Right atrium auricular region (tissue), 2 donors: Measurements from ENCODE around the gene ACTL6A. TPM values are rescaled to one million over a fixed set of nuclear protein-coding genes. Genes with fewer than 3 reads are reported as not detected.
"Not testable (repeated sequence)": the region's sequence is repeated elsewhere in the genome, so short reads cannot be mapped to it uniquely, and the experiment has no call there.

ENCODE experiments used
- DNase-seq: peaks from one replicate; pipeline ENCODE4 v3.0.0-alpha.2; 2019; ENCODE audit warnings: low spot score
- H3K27ac ChIP-seq, 2 donors: fragments of 200-600 bp; sonication (generic); 1 replicate in 1 of 2; 2 replicates in 1 of 2; pipeline ENCODE4 v1.5.1; 2016 to 2019
- H3K27me3 ChIP-seq, 2 donors: fragments of 200-600 bp; sonication (generic); one replicate each; pipeline versions ENCODE4 v1.5.1 to v1.6.0; 2017 to 2019
- H3K36me3 ChIP-seq: fragments of 200-600 bp; sonication (generic); one replicate; pipeline ENCODE4 v1.5.1; 2016
- H3K4me1 ChIP-seq, 2 donors: fragments of 200-600 bp; sonication (generic); one replicate each; pipeline versions ENCODE4 v1.5.1 to v1.6.0; 2017 to 2019
- H3K4me3 ChIP-seq, 2 donors: fragments of 200-600 bp; sonication (generic); 1 replicate in 1 of 2; 2 replicates in 1 of 2; pipeline ENCODE4 v1.5.1; 2017 to 2019; ENCODE audit warnings: mild to moderate bottlenecking in 1 of 2, moderate library complexity in 1 of 2
- H3K9me3 ChIP-seq, 2 donors: fragments of 200-600 bp; sonication (generic); one replicate each; pipeline ENCODE4 v1.5.1; 2019
- total RNA-seq, 2 donors: library from RNA; depleted of rRNA; stranded (reverse); fragments of >200 nt; gene quantifications; one replicate each; pipeline ENCODE4 v1.1.0, GENCODE V29; 2016
- TF ChIP-seq, protein P1 (sequence below), 2 donors: fragments of 200-600 bp; sonication (generic); IDR thresholded peaks; one replicate each; pipeline ENCODE4 v1.5.1; 2019; ENCODE audit warnings: antibody characterized with exemption in 2 of 2

ACTL6A gene
- 10 to 100 TPM; 15.9 to 32.9 TPM for total RNA-seq

DNA sequence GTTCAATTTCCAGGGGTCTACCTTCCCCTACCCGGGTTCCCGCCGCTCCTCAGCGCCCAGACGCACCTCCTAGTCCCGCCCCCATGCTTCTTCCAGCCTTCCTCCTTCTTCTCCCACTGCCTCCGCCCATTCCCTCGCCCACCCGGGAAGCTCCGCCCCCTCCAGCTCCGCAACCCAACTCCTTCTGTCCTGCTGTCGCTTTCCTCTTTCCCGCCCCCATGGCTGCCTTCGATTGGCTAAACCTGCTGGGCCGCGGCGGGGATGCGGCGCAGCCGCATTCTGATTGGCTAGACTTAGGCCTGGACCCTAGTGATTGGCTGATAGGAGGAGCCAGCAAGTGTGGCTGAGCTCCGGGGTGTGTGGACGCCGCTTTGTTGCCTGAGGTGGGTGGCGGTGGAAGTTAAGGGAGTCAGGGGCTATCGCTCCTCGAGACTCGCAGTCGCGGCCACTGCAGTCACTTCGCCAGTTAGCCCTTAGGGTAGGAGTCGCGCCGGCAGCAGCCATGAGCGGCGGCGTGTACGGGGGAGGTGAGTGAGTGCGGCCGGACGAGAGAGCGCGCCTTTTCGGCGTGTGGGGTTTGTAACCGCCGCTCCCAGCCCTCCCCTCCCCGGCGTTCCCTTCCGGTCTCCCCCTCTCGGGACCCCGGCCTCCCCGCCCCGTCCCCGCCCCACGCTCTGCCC, at the start of gene ACTL6A:
Gene ACTL6A, plus strand, starts transcription at position 336 of the 680 bp plus-strand sequence. Its CDS starts 167 bp downstream, at position 503.
- Histone ChIP-seq H3K4me1 (peaks cover 0 to 16% of the 10 kb centered on the region in 2 donors), H3K4me3 (peak within 1 kb of the TSS; percentile 80 to 89), H3K9me3 (no peaks in the 10 kb centered on the region), H3K27me3 (no peaks in the 10 kb centered on the region), H3K27ac (peak within 1 kb of the TSS; percentile 72 to 83), H3K36me3 (no peaks in the 10 kb centered on the region)
- TF ChIP-seq, protein P1, sequence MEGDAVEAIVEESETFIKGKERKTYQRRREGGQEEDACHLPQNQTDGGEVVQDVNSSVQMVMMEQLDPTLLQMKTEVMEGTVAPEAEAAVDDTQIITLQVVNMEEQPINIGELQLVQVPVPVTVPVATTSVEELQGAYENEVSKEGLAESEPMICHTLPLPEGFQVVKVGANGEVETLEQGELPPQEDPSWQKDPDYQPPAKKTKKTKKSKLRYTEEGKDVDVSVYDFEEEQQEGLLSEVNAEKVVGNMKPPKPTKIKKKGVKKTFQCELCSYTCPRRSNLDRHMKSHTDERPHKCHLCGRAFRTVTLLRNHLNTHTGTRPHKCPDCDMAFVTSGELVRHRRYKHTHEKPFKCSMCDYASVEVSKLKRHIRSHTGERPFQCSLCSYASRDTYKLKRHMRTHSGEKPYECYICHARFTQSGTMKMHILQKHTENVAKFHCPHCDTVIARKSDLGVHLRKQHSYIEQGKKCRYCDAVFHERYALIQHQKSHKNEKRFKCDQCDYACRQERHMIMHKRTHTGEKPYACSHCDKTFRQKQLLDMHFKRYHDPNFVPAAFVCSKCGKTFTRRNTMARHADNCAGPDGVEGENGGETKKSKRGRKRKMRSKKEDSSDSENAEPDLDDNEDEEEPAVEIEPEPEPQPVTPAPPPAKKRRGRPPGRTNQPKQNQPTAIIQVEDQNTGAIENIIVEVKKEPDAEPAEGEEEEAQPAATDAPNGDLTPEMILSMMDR (IDR thresholded peaks at IDR 0.05), result no peak
- DNase-seq, result peak; percentile 100

DNA sequence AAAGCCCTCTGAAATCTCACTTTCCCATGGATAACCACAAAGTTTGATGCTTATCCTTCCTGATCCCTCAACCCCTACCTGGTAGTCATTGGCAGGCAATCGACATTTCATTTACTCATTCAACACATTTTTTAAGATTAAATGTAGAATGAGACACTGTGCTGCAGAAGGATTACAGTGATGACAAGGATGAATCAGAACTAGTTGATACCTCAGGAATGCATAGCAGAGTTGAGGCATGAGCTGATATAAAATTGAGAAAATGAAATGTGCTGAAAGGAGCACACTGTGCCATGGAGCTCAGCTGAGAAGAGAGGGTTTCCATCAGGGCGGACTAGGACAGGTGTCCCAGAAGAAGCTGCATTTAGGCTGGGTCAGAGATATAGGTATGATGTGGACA, 48.9 kb upstream of the ACTL6A start:
- Histone ChIP-seq H3K9me3 (no peaks in the 10 kb centered on the region), H3K27ac (no peak overlapping the region), H3K27me3 (no peaks in the 10 kb centered on the region), H3K4me1 (no peaks in the 10 kb centered on the region), H3K36me3 (no peaks in the 10 kb centered on the region), H3K4me3 (no peak overlapping the region)
- no peak for DNase-seq
- TF ChIP-seq, protein P1 (IDR thresholded peaks at IDR 0.05), result no peak

DNA sequence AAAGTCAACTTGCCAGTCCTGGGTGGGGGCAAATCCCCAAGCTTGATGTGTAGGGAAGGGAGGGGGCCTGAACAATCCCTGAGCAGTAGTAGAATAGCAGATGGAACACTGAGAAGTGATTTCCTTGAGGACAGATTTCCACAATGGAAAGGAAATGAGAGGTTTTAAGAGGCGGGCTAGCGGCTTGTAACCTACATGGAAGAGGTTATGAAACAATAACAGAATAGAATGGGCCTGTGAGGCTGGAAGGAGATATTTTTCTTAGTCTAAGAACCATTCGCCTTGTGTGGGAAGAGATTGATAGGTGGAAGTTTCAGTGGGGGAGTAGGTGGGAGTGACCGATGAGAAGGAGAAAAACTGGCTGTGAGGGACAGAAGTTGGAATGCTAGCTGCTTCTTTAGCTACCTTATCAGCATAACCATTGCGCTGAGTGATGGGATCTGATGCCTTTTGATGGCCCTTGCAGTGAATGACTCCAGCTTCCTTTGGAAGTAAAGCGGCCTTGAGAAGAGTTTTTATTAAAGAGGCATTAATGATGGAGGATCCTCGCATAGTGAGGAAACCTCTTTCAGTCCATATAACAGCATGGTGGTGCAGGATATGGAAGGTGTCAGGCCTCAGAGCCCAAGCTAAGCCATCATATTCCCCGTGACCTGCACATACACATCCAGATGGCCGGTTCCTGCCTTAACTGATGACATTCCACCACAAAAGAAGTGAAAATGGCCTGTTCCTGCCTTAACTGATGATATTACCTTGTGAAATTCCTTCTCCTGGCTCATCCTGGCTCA, 46.1 kb upstream of the ACTL6A start:
- H3K4me3 ChIP-seq, H3K9me3 ChIP-seq, DNase-seq, H3K36me3 ChIP-seq, H3K4me1 ChIP-seq, H3K27me3 ChIP-seq, H3K27ac ChIP-seq: not testable (repeated sequence)

DNA sequence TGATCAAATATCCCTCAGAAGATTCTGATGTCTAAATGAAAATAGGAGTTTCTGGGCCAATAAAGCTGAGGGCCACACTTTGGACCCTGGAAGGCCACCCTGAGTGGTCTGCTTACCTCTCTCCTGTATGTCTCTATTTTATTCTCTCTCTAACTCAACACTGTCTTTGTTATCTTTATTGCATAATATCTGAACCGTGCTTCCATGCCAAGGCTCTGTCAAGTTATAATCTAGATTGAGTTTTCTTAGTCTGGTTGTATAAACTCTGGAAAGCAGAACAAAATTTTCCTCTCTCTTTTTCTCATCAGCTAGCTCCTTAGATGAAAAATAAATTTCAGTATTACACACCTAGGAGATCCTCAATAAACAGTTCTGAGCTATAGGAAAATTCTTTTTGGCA, 36.2 kb upstream of the ACTL6A start:
- Histone ChIP-seq H3K27ac (peak overlapping the region; percentile 2 to 71), H3K9me3 (no peaks in the 10 kb centered on the region), H3K4me3 (no peak overlapping the region), H3K36me3 (no peaks in the 10 kb centered on the region), H3K4me1 (peaks cover 0 to 21% of the 10 kb centered on the region in 2 donors), H3K27me3 (no peaks in the 10 kb centered on the region)
- DNase-seq, result no peak
- TF ChIP-seq, protein P1 (IDR thresholded peaks at IDR 0.05), result no peak

DNA sequence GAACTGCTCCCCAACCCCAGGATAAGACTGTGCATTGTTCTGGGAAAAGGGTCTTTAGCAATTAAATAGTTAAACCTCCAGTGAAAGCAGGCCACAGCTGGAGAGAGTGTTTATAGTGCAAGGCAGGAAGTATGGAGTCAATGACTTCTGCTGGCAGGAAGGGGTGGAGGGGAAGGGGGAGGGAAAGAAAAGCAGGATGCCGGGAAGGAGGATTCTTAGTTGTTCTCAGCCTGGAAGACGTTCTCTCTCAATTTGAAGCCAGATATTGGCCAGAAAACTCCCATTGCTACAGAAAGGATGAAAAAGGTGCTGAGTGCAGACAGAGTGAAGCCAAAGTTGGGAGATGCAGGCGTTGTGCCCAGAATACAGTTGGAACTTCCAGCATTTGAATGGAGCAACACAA, 35.7 kb upstream of the ACTL6A start:
- peak overlapping the region; percentile 2 to 71 for H3K27ac ChIP-seq
- peak; percentile 71 for DNase-seq
- H3K9me3 ChIP-seq, result no peaks in the 10 kb centered on the region
- H3K27me3 ChIP-seq, result no peaks in the 10 kb centered on the region
- peaks cover 0 to 21% of the 10 kb centered on the region in 2 donors for H3K4me1 ChIP-seq
- no peaks in the 10 kb centered on the region for H3K36me3 ChIP-seq
- peak overlapping the region in 1 of 2 donors; percentile 9 for H3K4me3 ChIP-seq
- TF ChIP-seq, protein P1 (IDR thresholded peaks at IDR 0.05), result no peak

GRCh38 chr3:179528772-179529171, 34.0 kb upstream of the ACTL6A start:
- Histone ChIP-seq H3K36me3 (no peaks in the 10 kb centered on the region), H3K4me1 (peaks cover 0 to 21% of the 10 kb centered on the region in 2 donors), H3K27me3 (no peaks in the 10 kb centered on the region), H3K9me3 (no peaks in the 10 kb centered on the region), H3K4me3 (no peak overlapping the region), H3K27ac (no peak overlapping the region)
- no peak for DNase-seq
- TF ChIP-seq, protein P1 (IDR thresholded peaks at IDR 0.05), result no peak
